Dermis lymphatic vessel endothelial cell (primary cell): ENCODE data around the gene ZNF226. TPM values are rescaled to one million over a fixed set of nuclear protein-coding genes. Genes with fewer than 3 reads are reported as not detected.

Source experiments
- total RNA-seq: library from RNA; depleted of rRNA; stranded (reverse); fragments of >200 nt; gene quantifications from 2 replicates; pipeline ENCODE4 v1.2.1, GENCODE V29; 2014

Gene ZNF226
- 14.1 and 15.7 TPM in 2 replicates for total RNA-seq

GRCh38 chr19:44164673-44165512 is at the start of gene ZNF226:
TSS of gene ZNF226 (plus strand) at chr19:44165100. CDS start at chr19:44170081, 4,981 bp downstream.

GRCh38 chr19:44141191-44142058 is 23.5 kb upstream of the ZNF226 start, which contains the start of gene ZNF234:
TSS of gene ZNF234 (plus strand) at chr19:44141554. CDS start at chr19:44144633, 3,079 bp downstream.

DNA sequence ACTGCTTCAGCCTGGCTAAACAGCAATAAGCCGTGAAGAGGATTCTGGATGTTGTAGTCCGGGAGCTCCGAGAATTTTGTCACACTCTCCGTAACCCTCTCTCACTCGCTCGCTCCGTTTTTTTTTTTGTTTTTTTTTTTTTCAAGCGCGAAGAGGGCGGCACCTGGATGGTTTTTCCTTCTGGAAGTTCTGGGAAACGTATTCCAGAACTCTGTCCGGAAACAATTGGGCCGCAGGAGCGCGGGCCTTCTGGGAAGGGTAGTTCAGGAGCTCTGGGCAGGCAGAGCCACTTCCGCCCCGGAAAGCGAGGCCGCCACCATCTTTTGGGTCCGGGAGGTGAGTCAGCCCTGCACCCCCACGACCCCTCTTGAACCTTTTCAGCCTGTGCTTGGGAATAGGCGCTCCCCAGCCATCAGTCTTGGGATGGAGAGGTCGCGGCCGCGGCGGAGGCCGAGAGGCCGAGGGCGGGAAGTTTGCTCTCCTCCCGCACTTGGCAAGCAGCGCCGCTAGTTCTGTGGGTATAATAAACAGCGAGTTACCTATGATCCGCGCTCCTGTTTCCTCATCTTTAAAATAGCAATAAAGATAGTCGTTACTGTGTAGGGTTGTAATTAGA is 47.5 kb downstream of the ZNF226 start, which contains the start of gene ZNF227:
ZNF227 (plus strand) TSS at position 283 of the 616 bp plus-strand sequence. CDS start 5,261 bp downstream, outside the sequence.

Other genes with a start within 250 kb of the ZNF226 start
- gene ZNF45, start 229.8 kb upstream of the ZNF226 start, total RNA-seq = 16.3 and 21.6 TPM in 2 replicates
- 3.9 and 6.3 TPM in 2 replicates for gene ZNF221, start 213.9 kb upstream of the ZNF226 start, total RNA-seq
- gene ZNF155, start 180.9 kb upstream of the ZNF226 start, total RNA-seq = 7.8 and 9.9 TPM in 2 replicates
- gene ZNF230, start 162.1 kb upstream of the ZNF226 start, total RNA-seq = 3.0 and 4.2 TPM in 2 replicates
- gene ZNF222, start 139.7 kb upstream of the ZNF226 start, total RNA-seq = 5.7 and 7.8 TPM in 2 replicates
- 6.0 and 7.3 TPM in 2 replicates for gene ZNF223, start 113.1 kb upstream of the ZNF226 start, total RNA-seq
- gene ZNF284, start 92.9 kb upstream of the ZNF226 start, total RNA-seq = 2.9 and 3.1 TPM in 2 replicates
- 28.3 and 38.9 TPM in 2 replicates for gene ZNF224, start 70.7 kb upstream of the ZNF226 start, total RNA-seq
- gene ZNF225, start 51.7 kb upstream of the ZNF226 start, total RNA-seq = 5.9 and 7.8 TPM in 2 replicates
- 8.0 and 12.5 TPM in 2 replicates for gene ZNF234, start 23.5 kb upstream of the ZNF226 start, total RNA-seq
- 16.9 and 24.7 TPM in 2 replicates for gene ZNF227, start 47.4 kb downstream of the ZNF226 start, total RNA-seq
- gene ZNF233, start 94.8 kb downstream of the ZNF226 start, total RNA-seq = 0.95 and 2.0 TPM in 2 replicates
- gene ZNF235, start 139.9 kb downstream of the ZNF226 start, total RNA-seq = 6.7 and 8.2 TPM in 2 replicates
- gene ZNF112, start 191.6 kb downstream of the ZNF226 start, total RNA-seq = 6.1 and 8.9 TPM in 2 replicates
- 1.5 TPM in 2 replicates for gene ZNF285, start 236.5 kb downstream of the ZNF226 start, total RNA-seq